K562 (cell line): Measurements from ENCODE around the gene TMEM208. TPM values are rescaled to one million over a fixed set of nuclear protein-coding genes. Genes with fewer than 3 reads are reported as not detected.

Experiments used
- ATAC-seq: fragments of 200-7000 bp; cut with Tn5 transposase; 3 replicates; pipeline ENCODE4 v1.9.1; 2020; ENCODE audit warnings: moderate library complexity
- BruUV-seq: library from RNA; stranded (reverse); fragments of 400-500 nt; replicated peaks from 2 replicates; lab custom pipeline; 2021; lab: Mats Ljungman, UMichigan
- CTCF ChIA-PET: fragments of 300-600 bp; formaldehyde crosslinking; extraction: SDS; loops from one replicate; lab custom pipeline; 2021; ENCODE audit warnings: low intra/inter-chr PET ratio; lab: Yijun Ruan, JAX
- POLR2A ChIA-PET: fragments of 300-600, 350-650 bp; sonication (Branson Sonifier 250); formaldehyde crosslinking; extraction: SDS; loops from one replicate; lab custom pipeline; 2021; ENCODE audit warnings: antibody characterized with exemption, inconsistent platforms; lab: Yijun Ruan, JAX
- DNase-seq, 4 experiments: peaks; one replicate each; pipeline versions ENCODE4 v3.0.0 to v3.0.0-alpha.2; 2011 to 2018; ENCODE audit warnings: low spot score in 3 of 4, mixed read lengths in 3 of 4; ENCODE audit errors: extremely low read depth in 1 of 4
- FAIRE-seq: peaks from 2 replicates; lab custom pipeline; 2011; peaks lifted over from hg19 to GRCh38; lab: Jason Lieb, UNC
- H2AFZ ChIP-seq: 2 replicates; pipeline ENCODE4 v1.6.0; 2011; ENCODE audit warnings: low read depth, low read length, control low read depth, inconsistent platforms
- H3K27ac ChIP-seq: fragments of 200-600 bp; 3 replicates; pipeline ENCODE4 v1.8.0; 2011; ENCODE audit warnings: low read depth, mild to moderate bottlenecking, control low read depth, inconsistent platforms, low read length, moderate library complexity, mixed read lengths; ENCODE audit errors: extremely low read depth
- H3K27me3 ChIP-seq, 2 experiments: fragments of 300-600 bp in 1 of 2; 2 replicates in 1 of 2; 3 replicates in 1 of 2; pipeline versions ENCODE4 v1.6.0 to v1.8.0; 2011; ENCODE audit warnings: inconsistent platforms in 2 of 2, low read length in 2 of 2, mild to moderate bottlenecking in 1 of 2, mixed read lengths in 1 of 2, moderate library complexity in 1 of 2; ENCODE audit not compliant: control insufficient read depth in 2 of 2, insufficient read depth in 2 of 2
- H3K36me3 ChIP-seq: fragments of 300-600 bp; 3 replicates; pipeline ENCODE4 v1.8.0; 2011; ENCODE audit warnings: mild to moderate bottlenecking, low read length, inconsistent platforms; ENCODE audit not compliant: control insufficient read depth, insufficient read depth
- H3K4me1 ChIP-seq, 2 experiments: fragments of 200-600 bp in 1 of 2; replicated peaks in 1 of 2; 2 replicates in 1 of 2; 3 replicates in 1 of 2; pipeline versions ENCODE4 v1.5.1 to v1.8.0; 2011; ENCODE audit warnings: inconsistent platforms in 2 of 2, low read length in 2 of 2, mild to moderate bottlenecking in 1 of 2, mixed read lengths in 1 of 2, moderate library complexity in 1 of 2; ENCODE audit not compliant: control insufficient read depth in 2 of 2, insufficient read depth in 2 of 2
- H3K4me2 ChIP-seq: 2 replicates; pipeline ENCODE4 v1.6.1; 2011; ENCODE audit warnings: low read length, control low read depth, inconsistent platforms, mixed read lengths; ENCODE audit not compliant: insufficient read depth
- H3K4me3 ChIP-seq: fragments of 200-600 bp; sonication (generic), shearing (Covaris generic); 2 replicates; pipeline ENCODE4 v1.5.1; 2016; ENCODE audit warnings: control low read depth, inconsistent platforms
- H3K79me2 ChIP-seq: fragments of 200-600 bp; 3 replicates; pipeline ENCODE4 v1.8.0; 2011; ENCODE audit warnings: low read length, inconsistent platforms; ENCODE audit not compliant: control insufficient read depth, insufficient read depth
- H3K9ac ChIP-seq, 2 experiments: 2 replicates each; pipeline versions ENCODE4 v1.6.0 to v1.6.1; 2011; ENCODE audit warnings: low read depth in 2 of 2, low read length in 2 of 2, control low read depth in 1 of 2, inconsistent platforms in 1 of 2, mild to moderate bottlenecking in 1 of 2, mixed read lengths in 1 of 2; ENCODE audit not compliant: insufficient read depth in 1 of 2
- H3K9me1 ChIP-seq: one replicate; pipeline ENCODE4 v1.6.0; 2011; ENCODE audit warnings: inconsistent platforms, mild to moderate bottlenecking, low read length, moderate library complexity; ENCODE audit not compliant: control insufficient read depth, insufficient read depth
- H3K9me3 ChIP-seq: replicated peaks from 2 replicates; pipeline ENCODE4 v1.5.1; 2011; ENCODE audit warnings: low read depth, low read length, inconsistent platforms; ENCODE audit not compliant: control insufficient read depth, insufficient read depth
- H4K20me1 ChIP-seq: replicated peaks from 2 replicates; pipeline ENCODE4 v1.6.1; 2011; ENCODE audit warnings: low read length, inconsistent platforms, mixed read lengths; ENCODE audit not compliant: control insufficient read depth, insufficient read depth
- ARID1B ChIP-seq: fragments of 450-650 bp; IDR thresholded peaks from 2 replicates; pipeline ENCODE4 v1.6.1; 2016; ENCODE audit warnings: antibody characterized with exemption, mild to moderate bottlenecking, inconsistent platforms
- CC2D1A ChIP-seq: fragments of 450-650 bp; IDR thresholded peaks from 2 replicates; pipeline ENCODE4 v1.6.1; 2017; ENCODE audit warnings: mild to moderate bottlenecking
- HEY1 ChIP-seq: fragments of 250-450 bp; sonication (Bioruptor Pico); IDR thresholded peaks from 2 replicates; pipeline ENCODE4 v1.5.0; 2020; ENCODE audit warnings: mild to moderate bottlenecking, moderate library complexity, borderline replicate concordance
- ILF3 ChIP-seq: fragments of 450-650 bp; IDR thresholded peaks from 2 replicates; pipeline ENCODE4 v1.6.1; 2018; ENCODE audit warnings: antibody characterized with exemption, mild to moderate bottlenecking, moderate library complexity, borderline replicate concordance
- NCOA4 ChIP-seq: fragments of 450-650 bp; IDR thresholded peaks from 2 replicates; pipeline ENCODE4 v1.6.1; 2018; ENCODE audit warnings: mild to moderate bottlenecking; ENCODE audit not compliant: partially characterized antibody
- NRF1 ChIP-seq, 2 experiments: fragments of 450-650 bp; IDR thresholded peaks in 1 of 2; conservative IDR thresholded peaks in 1 of 2; 2 replicates each; pipeline ENCODE4 v1.6.1; 2014; ENCODE audit warnings: mild to moderate bottlenecking in 2 of 2
- POLR2G ChIP-seq: fragments of 200-400 bp; formaldehyde crosslinking; IDR thresholded peaks from 2 replicates; pipeline ENCODE4 v1.6.1; 2017; ENCODE audit warnings: low read depth, mild to moderate bottlenecking, antibody characterized with exemption, low read length, moderate library complexity
- SNRNP70 ChIP-seq: fragments of 200-400 bp; formaldehyde crosslinking; optimal IDR thresholded peaks from 2 replicates; pipeline ENCODE3; 2017; ENCODE audit warnings: low read depth, low read length
- TEAD4 ChIP-seq, 2 experiments: sonication (generic) in 1 of 2; formaldehyde crosslinking in 1 of 2; IDR thresholded peaks; 2 replicates each; pipeline versions ENCODE4 v1.6.1 to v1.8.0; 2012 to 2022; ENCODE audit warnings: borderline replicate concordance in 1 of 2, inconsistent platforms in 1 of 2, low read length in 1 of 2, mild to moderate bottlenecking in 1 of 2, missing genetic modification reagents in 1 of 2
- ZFPM2 ChIP-seq: fragments of 250-450 bp; sonication (Bioruptor Pico); IDR thresholded peaks from 2 replicates; pipeline ENCODE4 v1.5.1; 2022; ENCODE audit warnings: mild to moderate bottlenecking
- ZNF217 ChIP-seq: sonication (generic); formaldehyde crosslinking; IDR thresholded peaks from 2 replicates; pipeline ENCODE4 v1.8.0; 2022; ENCODE audit warnings: mild to moderate bottlenecking, missing genetic modification reagents
- ZNF282 ChIP-seq: sonication (generic); formaldehyde crosslinking; IDR thresholded peaks from 2 replicates; pipeline ENCODE4 v1.8.1; 2023; ENCODE audit warnings: missing genetic modification reagents
- ZNF316 ChIP-seq: fragments of 450-650 bp; IDR thresholded peaks from 2 replicates; pipeline ENCODE4 v1.6.1; 2016
- ZNF785 ChIP-seq: fragments of 250-450 bp; sonication (Bioruptor Pico); IDR thresholded peaks from 2 replicates; pipeline ENCODE4 v1.4.0; 2020; ENCODE audit warnings: mild to moderate bottlenecking
- WGBS: fragments of 100-300 bp; shearing (Covaris generic); methylation state at CpG from one replicate; pipeline ENCODE4 v1.1.6; 2016; ENCODE audit warnings: low coverage, mixed read lengths; ENCODE audit not compliant: insufficient coverage; ENCODE audit errors: missing lambda C conversion rate; 5-methylcytosine and 5-hydroxymethylcytosine counted together
- in situ Hi-C: fragments of 300-500 bp; cut with MboI; formaldehyde crosslinking; loops from 4 replicates; pipeline ENCODE4 v1.15.0; 2018; ENCODE audit warnings: inconsistent platforms, mixed read lengths
- intact Hi-C: fragments of 100-400 bp; cut with micrococcal nuclease; formaldehyde crosslinking; loops from 2 replicates; pipeline ENCODE4 v1.14.2; 2022
- polyA plus RNA-seq, 8 experiments: library from polyadenylated mRNA; depleted of rRNA in 4 of 8; stranded (reverse) in 5 of 8; unstranded in 3 of 8; fragments of >200 nt; fragmentation: Nextera tagmentation in 2 of 8; fragmentation: Illumina TruSeq in 1 of 8; extraction: Ambion mirVana in 2 of 8; extraction: Trizol in 1 of 8; gene quantifications; 2 replicates each; pipeline versions ENCODE4 v1.2.1 to v1.2.3, GENCODE V29; 2011 to 2014; ENCODE audit warnings: inconsistent platforms in 1 of 8, missing spikeins in 1 of 8
- total RNA-seq, 7 experiments: library from RNA; depleted of rRNA in 6 of 7; stranded (reverse); fragments of >200 nt in 6 of 7; fragmentation: Illumina TruSeq in 2 of 7; extraction: Trizol in 2 of 7; gene quantifications; 2 replicates each; pipeline versions ENCODE4 v1.2.1 to v1.2.3, GENCODE V29; 2011 to 2021; ENCODE audit warnings: low replicate concordance in 1 of 7
- TF ChIP-seq, protein P1 (sequence below): sonication (generic); formaldehyde crosslinking; IDR thresholded peaks from 2 replicates; pipeline ENCODE4 v1.8.0; 2022; ENCODE audit warnings: mild to moderate bottlenecking, missing genetic modification reagents
- TF ChIP-seq, protein P2 (sequence below): conservative IDR thresholded peaks from 2 replicates; pipeline ENCODE4 v1.6.1; 2011; ENCODE audit warnings: low read depth, mild to moderate bottlenecking, low read length; ENCODE audit not compliant: control insufficient read depth
- TF ChIP-seq, protein P3 (sequence below): fragments of 450-650 bp; conservative IDR thresholded peaks from 2 replicates; pipeline ENCODE4 v1.6.1; 2016; ENCODE audit warnings: missing genetic modification characterization, low read depth, mild to moderate bottlenecking, control low read depth, missing compliant biosample characterization
- TF ChIP-seq, protein P4 (sequence below): fragments of 450-650 bp; IDR thresholded peaks from 2 replicates; pipeline ENCODE4 v1.6.1; 2016

The TMEM208 gene
- total and polyA plus RNA-seq, 9 of the 15 experiments (the other 6 are each of a cell fraction or from before 2014, with no cell fraction given) = 31.8 to 239 (median 54.3) TPM

DNA sequence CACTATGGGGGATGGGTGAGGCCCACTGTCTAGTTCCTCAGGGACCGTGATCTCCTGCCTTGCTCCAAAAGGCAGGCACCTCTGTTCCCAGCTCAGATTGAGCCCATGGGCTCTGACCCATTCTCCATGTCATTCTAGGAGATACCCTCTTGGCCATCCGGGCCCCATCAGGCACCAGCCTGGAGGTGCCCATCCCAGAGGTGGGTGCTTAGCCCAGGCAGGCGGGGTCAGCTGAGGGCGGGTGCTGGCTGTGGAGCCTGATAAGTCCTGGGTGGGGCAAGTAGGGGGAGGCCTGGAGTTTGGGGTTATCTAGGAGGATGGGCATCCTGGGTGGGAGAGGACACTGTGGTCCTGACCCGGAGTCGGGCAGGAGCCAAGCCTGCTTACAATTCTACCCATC lies 32.7 kb upstream of the TMEM208 start:
- in situ Hi-C loops (no loop called here), intact Hi-C loops (loop anchor here (5.0 kb wide), 1 partner anchor 33 kb away; the partner anchor contains the start of gene TMEM208)
- Histone ChIP-seq H3K9me1 (no peaks in the 10 kb centered on the region), H4K20me1 (no peaks in the 10 kb centered on the region), H3K36me3 (peaks cover 63% of the 10 kb centered on the region), H3K27ac (peak overlapping the region; percentile 17; the same call in 1 of the 3 replicates), H2AFZ (no peak overlapping the region), H3K79me2 (peaks cover 46% of the 10 kb centered on the region), H3K9me3 (no peaks in the 10 kb centered on the region), H3K27me3 (no peaks in the 10 kb centered on the region), H3K4me2 (peak overlapping the region; percentile 97; the same call in 1 of the 2 replicates), H3K4me1 (peaks cover 38 to 69% of the 10 kb centered on the region in 2 experiments), H3K4me3 (no peak overlapping the region), H3K9ac (peak overlapping the region; percentile 74 to 88; a peak in 3 of 4 replicates)
- ATAC-seq (no peak), FAIRE-seq (no peak), DNase-seq (no peak)
- ChIA-PET CTCF (no interaction called here), POLR2A (interaction anchor here (0.8 to 1.2 kb wide), 2 partner anchors 9 to 177 kb away, joined by 3 to 4 read pairs; no protein-coding TSS in a partner anchor)
- WGBS = 64% methylated on average over 5 of the region's 6 CpGs
- no TSS peak for BruUV-seq
- TF ChIP-seq ZFPM2 (CRISPR knock-in tag) = no peak
- TF ChIP-seq, protein P1, sequence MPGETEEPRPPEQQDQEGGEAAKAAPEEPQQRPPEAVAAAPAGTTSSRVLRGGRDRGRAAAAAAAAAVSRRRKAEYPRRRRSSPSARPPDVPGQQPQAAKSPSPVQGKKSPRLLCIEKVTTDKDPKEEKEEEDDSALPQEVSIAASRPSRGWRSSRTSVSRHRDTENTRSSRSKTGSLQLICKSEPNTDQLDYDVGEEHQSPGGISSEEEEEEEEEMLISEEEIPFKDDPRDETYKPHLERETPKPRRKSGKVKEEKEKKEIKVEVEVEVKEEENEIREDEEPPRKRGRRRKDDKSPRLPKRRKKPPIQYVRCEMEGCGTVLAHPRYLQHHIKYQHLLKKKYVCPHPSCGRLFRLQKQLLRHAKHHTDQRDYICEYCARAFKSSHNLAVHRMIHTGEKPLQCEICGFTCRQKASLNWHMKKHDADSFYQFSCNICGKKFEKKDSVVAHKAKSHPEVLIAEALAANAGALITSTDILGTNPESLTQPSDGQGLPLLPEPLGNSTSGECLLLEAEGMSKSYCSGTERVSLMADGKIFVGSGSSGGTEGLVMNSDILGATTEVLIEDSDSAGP (CRISPR knock-in tag) = no peak
- no peak for TF ChIP-seq ZNF217 (CRISPR knock-in tag)
- TF ChIP-seq NRF1 (conservative IDR thresholded peaks at IDR 0.05 in 1 of 2, IDR thresholded peaks at IDR 0.05 in 1 of 2) = no peak
- no peak for TF ChIP-seq CC2D1A
- no peak for TF ChIP-seq SNRNP70
- TF ChIP-seq, protein P2, sequence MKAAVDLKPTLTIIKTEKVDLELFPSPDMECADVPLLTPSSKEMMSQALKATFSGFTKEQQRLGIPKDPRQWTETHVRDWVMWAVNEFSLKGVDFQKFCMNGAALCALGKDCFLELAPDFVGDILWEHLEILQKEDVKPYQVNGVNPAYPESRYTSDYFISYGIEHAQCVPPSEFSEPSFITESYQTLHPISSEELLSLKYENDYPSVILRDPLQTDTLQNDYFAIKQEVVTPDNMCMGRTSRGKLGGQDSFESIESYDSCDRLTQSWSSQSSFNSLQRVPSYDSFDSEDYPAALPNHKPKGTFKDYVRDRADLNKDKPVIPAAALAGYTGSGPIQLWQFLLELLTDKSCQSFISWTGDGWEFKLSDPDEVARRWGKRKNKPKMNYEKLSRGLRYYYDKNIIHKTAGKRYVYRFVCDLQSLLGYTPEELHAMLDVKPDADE = 0 out of 2 replicates have a peak, but pooled peaks have one; percentile 50
- no peak for TF ChIP-seq NCOA4
- TF ChIP-seq ZNF282 (CRISPR knock-in tag) = no peak
- no peak for TF ChIP-seq ILF3
- TF ChIP-seq TEAD4 (IDR thresholded peaks at IDR 0.05; ENCODE audit: low read length) = no peak
- no peak for TF ChIP-seq TEAD4 (CRISPR knock-in tag; IDR thresholded peaks at IDR 0.05; ENCODE audit: borderline replicate concordance)
- TF ChIP-seq HEY1 (CRISPR knock-in tag) = no peak
- TF ChIP-seq, protein P3, sequence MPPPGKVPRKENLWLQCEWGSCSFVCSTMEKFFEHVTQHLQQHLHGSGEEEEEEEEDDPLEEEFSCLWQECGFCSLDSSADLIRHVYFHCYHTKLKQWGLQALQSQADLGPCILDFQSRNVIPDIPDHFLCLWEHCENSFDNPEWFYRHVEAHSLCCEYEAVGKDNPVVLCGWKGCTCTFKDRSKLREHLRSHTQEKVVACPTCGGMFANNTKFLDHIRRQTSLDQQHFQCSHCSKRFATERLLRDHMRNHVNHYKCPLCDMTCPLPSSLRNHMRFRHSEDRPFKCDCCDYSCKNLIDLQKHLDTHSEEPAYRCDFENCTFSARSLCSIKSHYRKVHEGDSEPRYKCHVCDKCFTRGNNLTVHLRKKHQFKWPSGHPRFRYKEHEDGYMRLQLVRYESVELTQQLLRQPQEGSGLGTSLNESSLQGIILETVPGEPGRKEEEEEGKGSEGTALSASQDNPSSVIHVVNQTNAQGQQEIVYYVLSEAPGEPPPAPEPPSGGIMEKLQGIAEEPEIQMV = no peak
- TF ChIP-seq ZNF316 = no peak
- TF ChIP-seq ARID1B = 0 out of 2 replicates have a peak, but pooled peaks have one; percentile 20
- TF ChIP-seq, protein P4, sequence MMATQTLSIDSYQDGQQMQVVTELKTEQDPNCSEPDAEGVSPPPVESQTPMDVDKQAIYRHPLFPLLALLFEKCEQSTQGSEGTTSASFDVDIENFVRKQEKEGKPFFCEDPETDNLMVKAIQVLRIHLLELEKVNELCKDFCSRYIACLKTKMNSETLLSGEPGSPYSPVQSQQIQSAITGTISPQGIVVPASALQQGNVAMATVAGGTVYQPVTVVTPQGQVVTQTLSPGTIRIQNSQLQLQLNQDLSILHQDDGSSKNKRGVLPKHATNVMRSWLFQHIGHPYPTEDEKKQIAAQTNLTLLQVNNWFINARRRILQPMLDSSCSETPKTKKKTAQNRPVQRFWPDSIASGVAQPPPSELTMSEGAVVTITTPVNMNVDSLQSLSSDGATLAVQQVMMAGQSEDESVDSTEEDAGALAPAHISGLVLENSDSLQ = no peak
- peak; percentile 40; the same call in 1 of the 2 replicates for TF ChIP-seq POLR2G
- no peak for TF ChIP-seq ZNF785 (CRISPR knock-in tag)
